GM19099 (cell line): ENCODE data around the gene MAP3K2.

ENCODE experiments used
- POLR2A ChIP-seq: IDR thresholded peaks from 3 replicates; pipeline ENCODE4 v1.6.1; 2011; ENCODE audit warnings: low read depth; ENCODE audit not compliant: insufficient read length; ENCODE audit errors: extremely low read depth

Gene MAP3K2

DNA sequence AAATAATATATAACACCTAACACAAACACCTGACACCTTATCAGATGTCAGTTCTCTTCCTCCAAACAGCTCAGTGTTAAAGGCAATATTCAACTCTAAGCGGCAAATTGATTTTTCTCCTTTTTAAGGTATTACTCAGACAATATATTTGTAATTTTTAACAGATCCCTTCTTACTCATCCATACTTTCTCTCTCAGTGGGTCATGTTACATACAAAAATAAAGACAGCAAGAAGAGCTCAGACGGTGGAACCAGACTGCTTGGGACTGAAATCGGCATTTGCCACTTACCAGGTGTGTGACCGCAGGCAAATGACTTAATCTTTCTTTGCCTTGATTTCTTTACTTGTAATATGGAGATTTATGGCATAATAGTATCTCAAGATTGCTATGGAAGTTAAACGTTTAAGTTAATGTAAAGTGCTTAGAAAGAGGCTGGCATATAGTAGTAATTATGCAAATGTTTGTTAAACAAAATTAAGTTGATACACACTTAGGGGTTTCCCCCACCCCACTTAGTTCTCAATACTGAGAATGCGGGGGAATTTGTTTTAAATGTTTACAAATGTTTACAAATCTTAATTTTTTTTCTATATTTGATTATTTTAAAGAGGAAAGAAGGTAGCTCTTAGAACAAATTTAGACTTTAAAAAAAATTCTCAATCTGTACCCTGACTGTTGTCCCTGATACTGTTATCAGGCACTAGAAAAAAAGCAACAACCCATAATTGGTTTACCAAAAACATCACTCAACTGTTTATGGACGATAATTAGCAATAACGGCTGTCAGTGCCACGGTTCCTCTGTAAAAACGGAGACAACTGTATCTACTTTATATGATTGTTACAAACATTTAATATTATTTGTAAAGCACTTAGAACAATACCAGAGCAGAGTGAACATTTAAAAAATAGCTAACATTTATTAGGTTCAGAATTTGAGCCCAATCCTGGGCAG, 25.6 kb downstream of the MAP3K2 start:
- no peak for TF ChIP-seq POLR2A

DNA sequence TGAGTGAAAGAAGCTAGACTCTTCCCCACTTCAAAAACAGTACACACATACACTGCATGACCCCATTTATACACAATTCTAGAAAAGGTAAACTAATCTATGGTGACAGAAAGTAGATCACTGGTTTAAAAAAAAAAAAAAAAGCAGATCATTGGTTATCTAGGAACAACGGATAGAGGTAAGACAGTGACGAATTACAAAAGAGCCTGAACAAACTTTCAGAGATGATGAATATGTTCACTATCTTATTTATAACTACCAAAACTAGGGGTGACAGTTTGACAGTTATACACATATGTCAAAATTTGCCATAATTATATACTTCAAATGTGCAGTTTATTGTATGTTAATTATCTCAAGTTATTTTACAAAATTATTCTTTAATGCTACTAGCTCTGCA, 27.5 kb downstream of the MAP3K2 start:
- TF ChIP-seq POLR2A: no peak

DNA sequence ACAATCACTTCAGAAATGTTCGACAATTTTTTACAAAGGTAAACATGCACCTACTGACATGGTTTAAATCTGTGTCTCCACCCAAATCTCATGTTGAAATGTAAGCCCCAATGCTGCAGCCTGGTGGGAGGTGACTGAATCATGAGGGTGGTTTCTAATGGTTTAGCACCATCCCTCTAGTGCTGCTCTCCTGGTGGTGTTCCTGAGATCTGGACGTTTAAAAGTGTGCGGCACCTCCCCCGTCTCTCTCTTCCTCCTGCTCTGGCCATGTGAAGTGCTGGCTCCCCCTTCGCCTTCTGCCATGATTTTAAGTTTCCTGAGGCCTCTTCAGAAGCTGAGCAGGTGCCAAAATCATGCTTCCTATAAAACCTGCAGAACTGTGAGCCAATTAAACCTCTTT, 28.3 kb downstream of the MAP3K2 start:
- TF ChIP-seq POLR2A: no peak

DNA sequence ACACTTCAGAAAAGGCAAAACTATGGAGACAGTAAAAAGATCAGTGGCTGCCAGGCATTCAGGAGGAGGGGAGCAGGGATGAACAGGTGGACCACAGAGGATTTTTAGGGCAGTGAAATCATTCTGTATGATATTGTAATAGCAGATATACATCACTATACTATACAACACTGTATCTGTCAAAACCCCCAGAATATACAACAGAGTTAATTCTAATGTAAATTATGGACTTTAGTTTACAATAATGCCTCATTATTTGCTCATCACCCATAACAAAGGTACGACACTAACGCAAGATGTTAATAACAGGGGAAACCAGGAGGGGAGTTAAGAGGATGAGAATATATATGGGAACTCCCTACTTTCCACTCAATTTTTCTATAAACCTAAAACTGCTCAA, 28.8 kb downstream of the MAP3K2 start:
- no peak for TF ChIP-seq POLR2A

DNA sequence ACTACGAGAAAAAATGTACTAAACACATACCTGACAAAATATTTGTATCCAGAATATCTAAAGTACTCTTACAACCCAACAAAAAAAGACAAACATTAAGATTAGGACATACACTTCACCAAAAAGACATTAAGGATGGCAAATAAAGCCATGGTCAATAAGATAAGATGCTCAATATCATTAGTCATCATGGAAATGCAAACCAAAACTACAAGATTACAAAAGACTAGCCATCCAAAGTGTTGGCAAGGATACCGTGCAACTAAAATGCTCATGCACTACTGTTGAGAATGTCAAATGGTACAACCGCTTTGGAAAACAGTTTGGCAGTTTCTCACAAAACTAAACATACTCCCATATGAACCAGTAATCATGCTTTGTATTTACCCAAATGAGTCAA, 29.7 kb downstream of the MAP3K2 start:
- no peak for TF ChIP-seq POLR2A

DNA sequence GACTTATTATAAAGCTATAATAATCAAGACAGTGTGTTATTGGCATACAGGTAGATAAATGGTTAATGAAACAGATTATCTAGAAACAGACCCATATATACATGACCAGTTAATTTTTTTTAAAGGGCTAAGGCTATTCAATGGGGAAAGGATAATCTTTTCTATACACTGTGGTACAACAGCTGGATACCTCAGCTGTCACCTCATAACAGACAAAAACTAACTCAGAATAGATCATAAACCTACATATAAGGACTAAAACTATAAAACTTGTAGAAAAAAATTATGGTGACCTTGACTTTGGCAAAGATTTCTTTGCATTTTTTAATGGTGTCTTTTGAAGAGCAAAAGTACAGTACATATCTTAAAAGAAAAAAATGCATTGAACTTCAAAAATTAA, 30.2 kb downstream of the MAP3K2 start:
- TF ChIP-seq POLR2A: no peak

DNA sequence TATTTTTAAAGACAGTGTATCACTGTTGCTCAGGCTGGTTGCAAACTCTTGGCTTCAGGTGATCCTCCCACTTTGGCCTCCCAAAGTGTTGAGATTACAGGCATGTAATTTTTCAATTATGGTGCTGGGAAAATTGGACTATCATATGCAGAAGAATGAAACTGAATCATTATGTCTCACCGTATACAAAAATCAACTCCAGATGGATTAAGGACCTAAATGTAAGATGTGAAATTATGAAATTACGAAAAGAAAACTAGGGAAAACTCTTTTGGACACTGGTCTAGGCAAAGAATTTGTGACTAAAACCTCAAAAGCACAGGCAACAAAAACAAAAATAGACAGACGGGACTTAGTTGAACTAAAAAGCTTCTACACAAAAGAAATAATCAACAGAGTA, 31.2 kb downstream of the MAP3K2 start:
- TF ChIP-seq POLR2A: no peak

DNA sequence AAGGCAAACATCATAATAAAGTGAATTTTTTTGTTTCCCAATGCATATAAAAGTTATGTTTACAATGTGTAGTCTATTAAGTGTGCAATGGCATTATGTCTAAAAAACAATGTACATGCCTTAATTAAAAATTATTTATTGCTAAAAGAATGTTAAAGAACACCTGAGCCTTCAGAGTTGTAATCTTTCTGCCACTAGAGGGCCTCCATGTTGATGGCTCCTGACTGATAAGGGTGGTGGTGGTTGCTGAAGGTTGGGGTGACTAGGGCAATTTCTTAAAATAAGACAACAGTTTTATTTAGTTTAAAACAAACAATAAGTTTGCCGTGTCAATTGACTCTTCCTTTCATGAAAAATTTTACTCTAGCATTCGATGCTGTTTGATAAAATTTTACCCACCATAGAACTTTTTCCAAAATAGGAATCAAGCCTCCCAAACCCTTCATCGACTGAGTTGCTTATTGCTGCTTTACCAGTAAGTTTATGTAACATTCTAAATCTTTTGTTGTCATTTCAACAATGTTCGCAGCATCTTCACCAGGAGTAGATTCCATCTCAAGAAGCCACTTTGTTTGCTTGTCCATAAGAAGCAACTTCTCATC, 32.3 kb downstream of the MAP3K2 start:
- TF ChIP-seq POLR2A: no peak

DNA sequence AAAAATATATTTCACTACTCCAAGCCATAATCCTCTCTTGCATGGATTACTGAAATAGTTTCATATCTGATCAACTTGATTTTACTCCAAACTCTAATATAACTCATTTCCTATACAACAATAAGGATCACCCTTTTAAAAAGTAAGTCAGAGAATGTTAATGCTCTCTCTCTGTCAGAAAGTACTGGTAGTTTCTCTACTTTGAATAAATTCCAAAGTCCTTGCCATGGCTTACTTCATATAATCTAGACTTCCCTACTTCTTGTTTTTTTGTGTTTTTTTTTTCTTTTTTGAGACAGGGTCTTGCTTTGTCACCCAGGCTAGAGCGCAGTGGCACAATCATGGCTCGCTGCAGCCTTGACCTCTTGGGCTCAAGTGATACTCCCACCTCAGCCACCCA, 36.2 kb downstream of the MAP3K2 start:
- no peak for TF ChIP-seq POLR2A

DNA sequence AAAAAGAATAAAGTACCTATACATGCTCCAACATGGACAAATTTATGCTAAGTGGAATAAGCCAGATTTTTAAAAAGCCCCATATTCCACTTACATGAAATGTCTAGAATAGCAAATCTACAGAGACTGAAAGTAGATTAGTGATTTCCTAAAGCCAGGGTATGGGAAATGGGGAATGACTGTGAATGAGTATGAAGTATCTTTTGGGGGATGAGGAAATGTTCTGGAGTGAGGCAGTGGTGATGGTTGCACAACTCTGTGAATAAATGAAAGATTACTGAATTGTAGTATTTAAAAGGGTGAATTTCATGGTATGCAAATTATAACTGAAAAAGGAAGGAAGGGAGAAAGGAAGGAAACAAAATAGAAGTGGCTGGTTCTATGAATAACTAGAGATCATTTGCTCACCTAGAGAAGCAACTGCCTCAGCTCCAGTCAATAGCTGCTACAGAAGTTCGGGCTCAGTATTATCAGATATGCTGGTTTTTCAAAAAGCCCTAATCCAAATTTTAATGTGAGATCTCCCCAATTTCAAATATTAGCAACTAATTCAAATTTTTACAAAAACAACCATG, 39.3 kb downstream of the MAP3K2 start:
- TF ChIP-seq POLR2A: no peak

DNA sequence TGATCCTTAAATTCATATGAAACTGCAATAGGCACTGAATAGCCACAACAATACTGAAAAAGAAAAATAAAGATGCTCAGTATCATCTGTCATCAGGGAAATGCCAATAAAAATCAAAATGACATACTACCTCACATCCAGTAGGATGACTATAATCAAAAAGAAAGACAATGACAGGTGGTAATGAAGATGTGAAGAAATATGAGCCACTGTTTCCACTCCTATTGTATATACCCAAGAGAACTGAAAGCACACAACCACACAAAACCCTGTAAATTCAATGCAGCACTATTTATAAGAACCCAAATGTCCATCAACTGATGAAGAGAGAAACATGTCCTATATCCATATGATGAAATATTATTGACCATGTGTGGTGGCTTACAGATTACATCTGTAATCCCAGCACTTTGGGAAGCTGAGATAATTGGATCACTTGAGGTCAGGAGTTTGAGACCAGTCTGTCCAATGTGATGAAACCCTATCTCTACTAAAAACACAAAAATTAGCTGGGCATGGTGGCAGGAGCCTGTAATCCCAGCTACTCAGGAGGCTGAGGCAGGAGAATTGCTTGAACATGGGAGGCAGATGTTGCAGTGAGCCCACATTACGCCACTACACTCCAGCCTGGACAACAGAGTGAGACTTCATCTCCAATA, 39.9 kb downstream of the MAP3K2 start:
- TF ChIP-seq POLR2A: no peak

DNA sequence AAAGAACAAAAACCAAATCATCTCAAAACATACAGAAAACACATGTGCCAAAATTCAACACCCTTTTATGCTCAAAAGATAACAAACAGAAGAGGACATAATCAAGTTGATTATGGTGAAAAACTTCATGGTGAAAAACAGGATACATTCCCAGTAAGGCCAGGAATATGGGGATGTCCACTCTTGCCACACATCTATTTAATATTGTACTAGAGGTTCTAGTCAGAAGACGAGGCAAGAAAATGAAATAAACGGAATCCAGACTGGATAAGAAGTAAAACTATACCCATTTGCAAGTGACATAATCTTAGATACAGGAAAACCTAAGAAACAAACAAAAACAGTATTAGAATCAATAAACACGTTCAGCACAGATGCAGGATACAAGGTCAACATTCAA, 40.8 kb downstream of the MAP3K2 start:
- no peak for TF ChIP-seq POLR2A

DNA sequence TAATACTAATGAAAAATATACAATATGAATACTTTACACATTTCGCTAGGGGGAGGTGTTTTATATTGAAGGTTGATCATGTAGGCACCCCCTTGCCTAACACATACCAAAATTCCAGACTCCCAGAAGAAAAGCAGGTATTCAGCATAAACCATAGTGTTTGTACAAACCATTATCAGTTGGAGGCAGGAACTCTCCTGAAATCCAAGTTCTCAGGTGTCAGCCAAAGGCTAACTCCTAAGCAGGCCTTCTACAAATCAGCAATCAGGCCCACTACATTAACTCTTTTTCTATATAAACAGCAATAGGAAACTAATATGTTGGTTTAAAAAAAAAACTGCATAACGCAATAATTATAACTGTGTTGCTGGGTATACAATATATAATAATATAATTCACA, 44.5 kb downstream of the MAP3K2 start:
- no peak for TF ChIP-seq POLR2A

DNA sequence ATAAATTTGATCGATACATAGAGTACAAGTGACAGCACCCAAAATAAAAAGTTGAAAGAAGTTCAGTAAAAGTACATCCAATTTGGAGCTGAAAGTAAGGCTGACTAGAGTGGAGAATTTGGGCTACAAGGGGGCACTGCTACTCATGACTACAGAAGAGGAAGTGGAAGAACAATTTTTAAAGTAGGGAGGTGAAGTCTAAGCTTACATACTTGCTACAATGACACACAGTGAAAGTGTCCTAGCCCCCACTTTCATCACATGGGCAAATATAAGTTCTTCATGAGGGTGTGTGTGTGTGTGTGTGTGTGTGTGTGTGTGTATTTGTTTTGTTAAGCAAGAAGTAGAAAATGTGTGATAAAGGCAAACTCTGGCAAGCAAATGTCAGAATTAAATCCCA, 45.7 kb downstream of the MAP3K2 start:
- TF ChIP-seq POLR2A: no peak

DNA sequence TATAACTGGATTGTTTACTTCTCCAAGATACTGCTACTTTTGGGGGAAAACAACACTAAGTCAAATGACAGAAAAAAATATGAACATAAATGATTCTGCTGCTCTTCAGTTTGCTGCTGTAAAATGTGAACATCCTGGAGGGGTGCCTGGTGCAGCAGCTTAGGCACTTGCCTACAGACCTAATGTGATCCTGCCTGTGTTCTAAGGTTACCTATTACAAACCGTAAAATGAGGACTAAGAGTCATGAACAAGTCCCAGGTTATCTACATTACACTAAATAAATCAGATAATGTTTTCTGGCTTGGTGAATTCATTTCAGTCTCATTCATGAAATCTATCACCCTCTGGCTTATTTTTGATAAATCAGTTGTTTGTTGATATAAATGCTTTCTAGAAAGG, 55.4 kb downstream of the MAP3K2 start:
- no peak for TF ChIP-seq POLR2A

DNA sequence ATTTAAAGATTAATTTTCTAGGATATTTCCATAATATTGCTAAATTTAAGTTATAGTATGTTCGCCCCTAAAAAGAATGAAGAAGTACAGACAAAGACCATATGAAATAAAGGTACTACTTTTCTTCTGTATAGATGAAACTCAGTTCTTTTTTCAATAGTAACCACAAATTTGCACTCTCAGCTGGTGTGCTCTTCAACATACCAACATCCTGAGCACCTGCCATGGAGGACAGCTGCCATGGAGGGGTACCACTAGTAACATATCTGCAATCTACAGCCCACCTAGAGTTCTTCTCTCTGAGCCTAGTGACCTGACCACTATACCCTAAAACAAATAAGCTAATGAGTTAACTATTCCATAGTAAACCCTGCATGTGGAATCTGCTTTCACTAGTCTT, 57.0 kb downstream of the MAP3K2 start:
- no peak for TF ChIP-seq POLR2A

DNA sequence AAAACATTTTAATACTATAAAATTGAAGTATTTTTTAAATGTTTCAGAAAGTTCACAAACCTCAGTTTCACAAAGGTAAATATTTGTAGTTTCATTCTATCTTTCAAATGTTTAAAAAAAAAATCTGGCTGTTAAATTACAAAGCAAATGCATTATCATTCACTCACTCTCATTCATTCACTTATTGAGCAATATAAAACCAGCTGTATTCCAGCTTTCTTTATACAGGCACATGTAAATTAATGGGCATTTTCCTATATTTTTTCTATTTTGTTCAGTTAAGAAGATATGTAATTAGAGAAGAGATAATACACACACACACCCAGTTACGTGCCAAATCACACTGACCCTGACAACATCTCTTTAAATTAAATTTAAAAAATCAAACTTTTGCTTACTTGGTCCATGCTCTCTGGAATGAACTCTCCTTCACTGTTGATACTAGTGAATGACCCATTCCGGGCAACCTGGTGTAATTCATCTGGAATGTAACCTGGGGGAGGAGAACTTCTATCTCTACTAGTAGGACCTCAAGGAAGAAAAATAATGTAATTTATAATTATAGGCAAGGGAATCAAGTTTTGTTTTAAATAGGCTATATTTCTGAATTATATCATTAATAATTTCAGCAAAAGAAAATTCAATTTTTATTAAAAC, 61.4 kb downstream of the MAP3K2 start:
- TF ChIP-seq POLR2A: no peak
